T-helper 22 cell (primary cell): ENCODE results near the gene CHRNE.
A peak's percentile ranks its signal among the peaks of the same experiment; 100 is the strongest.
"Not testable (repeated sequence)": the region's sequence is repeated elsewhere in the genome, so short reads cannot be mapped to it uniquely, and the experiment has no call there.

Experiments used
- DNase-seq: peaks from one replicate; pipeline ENCODE4 v3.0.0-alpha.2; 2020; ENCODE audit warnings: low read depth

CHRNE gene

GRCh38 chr17:4887581-4887980 lies 15.3 kb downstream of the CHRNE start:
- no peak for DNase-seq

GRCh38 chr17:4886830-4887229 lies 16.1 kb downstream of the CHRNE start:
- no peak for DNase-seq

DNA sequence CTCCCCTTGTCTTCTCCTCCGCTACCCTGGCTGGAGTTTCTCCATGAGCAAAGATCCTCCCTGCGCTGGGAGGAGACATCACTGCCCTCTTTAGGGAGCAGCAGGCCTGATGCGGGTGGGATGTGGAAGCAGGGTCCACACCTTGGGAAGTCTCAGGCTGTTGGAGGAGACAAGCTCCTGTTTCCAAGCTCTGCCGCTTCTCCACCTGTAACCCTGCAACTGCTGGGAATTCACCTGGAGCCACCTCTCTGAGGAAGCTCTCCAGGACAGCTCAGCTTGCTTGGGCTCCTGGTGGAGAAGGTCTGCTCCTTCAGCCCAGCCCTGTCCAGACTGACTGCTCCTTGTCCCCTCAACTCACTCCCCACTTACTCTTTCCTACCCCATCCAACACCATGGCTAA lies 18.4 kb downstream of the CHRNE start:
- DNase-seq: no peak

- peak; percentile 17 for DNase-seq
Observed at GRCh38 chr17:4881761-4882555, 20.9 kb downstream of the CHRNE start.

DNA sequence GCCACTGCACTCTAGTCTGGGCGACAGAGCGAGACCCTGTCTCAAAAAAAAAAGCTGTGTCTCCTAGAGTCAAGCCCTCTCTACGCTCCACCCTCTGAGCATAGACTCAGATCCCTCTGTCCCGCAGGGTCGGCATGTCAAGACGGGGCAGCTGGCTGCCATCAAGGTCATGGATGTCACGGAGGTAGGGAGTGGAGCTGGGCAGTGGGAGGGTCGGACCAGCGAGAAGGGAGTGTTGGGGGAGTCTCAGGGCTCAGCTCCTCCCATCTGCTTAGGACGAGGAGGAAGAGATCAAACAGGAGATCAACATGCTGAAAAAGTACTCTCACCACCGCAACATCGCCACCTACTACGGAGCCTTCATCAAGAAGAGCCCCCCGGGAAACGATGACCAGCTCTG lies 22.0 kb downstream of the CHRNE start:
- DNase-seq: no peak

- no peak for DNase-seq
Observed at GRCh38 chr17:4879601-4880000, 23.3 kb downstream of the CHRNE start.

DNA sequence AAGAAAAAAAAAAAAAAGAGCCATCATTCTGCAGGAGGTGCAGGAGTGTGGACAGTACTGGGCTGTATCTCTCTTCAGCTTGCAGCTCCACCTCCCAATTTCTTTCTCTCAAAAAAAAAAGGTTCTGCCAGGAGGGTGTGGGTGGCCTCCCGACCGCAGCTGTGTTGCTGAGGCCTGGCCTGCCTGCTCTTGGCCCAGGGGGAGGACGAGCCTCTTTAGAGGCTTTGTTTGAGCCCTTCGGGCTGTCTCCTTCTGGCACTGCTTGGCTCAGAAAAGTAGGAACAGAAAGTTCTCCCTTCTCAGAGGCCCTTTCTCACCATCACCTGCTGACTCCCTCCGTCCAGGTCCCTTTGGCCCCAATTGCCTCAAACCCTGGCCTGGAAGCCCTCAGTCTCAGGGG lies 25.8 kb downstream of the CHRNE start:
- no peak for DNase-seq

GRCh38 chr17:4872786-4873185 lies 30.1 kb downstream of the CHRNE start:
- DNase-seq: no peak

GRCh38 chr17:4870855-4871254 lies 32.0 kb downstream of the CHRNE start:
- DNase-seq: no peak

- not testable (repeated sequence) for DNase-seq
Observed at GRCh38 chr17:4869058-4869998, 33.6 kb downstream of the CHRNE start.

GRCh38 chr17:4867535-4867934 lies 35.4 kb downstream of the CHRNE start:
- DNase-seq: not testable (repeated sequence)

DNA sequence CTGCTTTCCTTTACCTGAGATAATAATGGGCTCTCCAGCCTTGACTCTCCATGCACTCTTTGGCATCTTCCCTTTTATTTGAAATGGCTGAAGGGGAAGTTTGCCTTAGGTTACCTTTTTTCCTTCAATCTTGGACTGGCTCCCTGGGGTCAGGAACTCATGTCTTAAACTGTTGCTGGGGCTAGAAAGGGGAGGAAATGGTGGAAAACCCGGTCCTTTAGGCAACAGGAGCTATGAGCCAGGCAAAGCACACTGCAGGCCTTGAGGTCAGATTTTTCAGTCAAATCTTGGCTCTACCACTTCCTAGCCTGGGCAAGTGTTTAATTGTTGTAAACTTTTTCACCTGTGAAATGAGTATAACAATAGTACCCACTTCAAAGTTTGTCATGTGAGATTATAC lies 39.6 kb downstream of the CHRNE start:
- no peak for DNase-seq

DNA sequence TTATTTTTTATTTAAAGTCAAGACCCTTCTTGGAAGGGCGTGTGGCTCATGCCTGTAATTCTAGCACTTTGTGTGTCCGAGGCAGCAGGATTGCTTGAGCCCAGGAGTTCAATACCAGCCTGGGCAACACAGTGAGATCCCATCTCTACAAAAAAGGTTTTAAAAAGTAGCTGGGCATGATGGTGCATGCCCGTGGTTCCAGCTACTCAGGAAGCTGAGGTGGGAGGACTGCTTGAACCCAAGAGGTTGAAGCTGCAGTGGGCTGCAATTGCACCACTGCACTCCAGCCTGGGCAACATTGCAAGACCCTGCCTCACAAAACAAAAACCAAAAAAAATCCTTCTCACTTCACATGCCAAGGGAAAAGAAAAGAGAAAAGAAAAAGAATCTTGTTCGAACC lies 40.2 kb downstream of the CHRNE start:
- no peak for DNase-seq

DNA sequence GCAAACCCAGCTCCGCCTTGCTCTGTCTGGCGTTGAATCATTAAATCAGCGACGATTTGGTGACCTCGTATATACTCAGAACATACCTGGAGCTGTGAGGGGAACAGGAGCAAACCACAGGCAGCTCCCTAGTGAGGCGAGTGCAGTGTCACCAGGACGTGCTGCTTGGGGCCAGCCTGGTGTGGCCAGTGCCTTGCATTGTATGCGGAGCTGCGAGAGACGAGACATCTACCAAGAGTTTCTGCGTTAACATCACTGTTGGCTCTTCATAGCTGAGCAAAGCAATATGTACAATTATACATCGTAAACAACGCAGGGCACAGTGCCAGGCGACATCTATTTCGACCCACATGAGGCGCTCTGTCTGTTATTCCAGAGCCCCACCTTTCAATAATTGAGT lies 41.8 kb downstream of the CHRNE start:
- DNase-seq: no peak

- DNase-seq: no peak
Observed at GRCh38 chr17:4860651-4861050, 42.2 kb downstream of the CHRNE start.

DNA sequence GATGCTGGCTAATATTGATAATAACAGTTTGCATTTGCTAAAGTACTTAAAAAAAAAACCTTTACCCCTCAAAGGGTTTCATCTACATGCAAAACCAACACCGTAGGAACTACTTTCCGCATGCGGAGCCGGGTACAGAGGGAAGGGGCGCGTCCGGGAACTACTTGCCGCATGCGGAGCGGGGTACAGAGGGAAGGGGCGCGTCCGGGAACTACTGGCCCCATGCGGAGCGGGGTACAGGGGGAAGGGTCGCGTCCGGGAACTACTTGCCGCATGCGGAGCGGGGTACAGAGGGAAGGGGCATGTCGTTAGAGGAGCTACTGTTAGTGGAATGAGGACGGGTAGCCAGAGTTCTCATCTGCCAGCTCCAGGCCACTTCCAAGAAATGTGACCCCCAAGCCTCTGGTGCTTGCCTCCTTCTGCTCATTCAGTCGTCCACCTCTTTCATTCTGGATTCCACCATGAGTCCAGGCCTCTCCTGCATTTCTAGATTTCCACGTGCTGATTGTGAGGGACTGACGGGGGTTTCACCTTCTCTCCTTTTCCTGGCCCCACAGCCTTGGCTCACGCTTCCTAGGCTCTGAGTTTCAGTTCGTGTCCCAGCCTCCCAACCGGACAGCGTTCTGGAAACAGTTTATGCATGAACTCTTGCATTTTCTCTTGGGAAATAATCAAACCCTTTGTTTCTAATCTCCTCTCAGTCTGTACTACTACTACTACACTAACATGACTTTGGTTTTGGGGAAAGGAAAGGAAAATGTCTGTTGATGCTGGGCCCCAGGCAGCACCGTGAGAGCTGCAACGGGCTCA lies 42.9 kb downstream of the CHRNE start:
- DNase-seq: no peak

- no peak for DNase-seq
Observed at GRCh38 chr17:4858882-4859260, 44.0 kb downstream of the CHRNE start.

DNA sequence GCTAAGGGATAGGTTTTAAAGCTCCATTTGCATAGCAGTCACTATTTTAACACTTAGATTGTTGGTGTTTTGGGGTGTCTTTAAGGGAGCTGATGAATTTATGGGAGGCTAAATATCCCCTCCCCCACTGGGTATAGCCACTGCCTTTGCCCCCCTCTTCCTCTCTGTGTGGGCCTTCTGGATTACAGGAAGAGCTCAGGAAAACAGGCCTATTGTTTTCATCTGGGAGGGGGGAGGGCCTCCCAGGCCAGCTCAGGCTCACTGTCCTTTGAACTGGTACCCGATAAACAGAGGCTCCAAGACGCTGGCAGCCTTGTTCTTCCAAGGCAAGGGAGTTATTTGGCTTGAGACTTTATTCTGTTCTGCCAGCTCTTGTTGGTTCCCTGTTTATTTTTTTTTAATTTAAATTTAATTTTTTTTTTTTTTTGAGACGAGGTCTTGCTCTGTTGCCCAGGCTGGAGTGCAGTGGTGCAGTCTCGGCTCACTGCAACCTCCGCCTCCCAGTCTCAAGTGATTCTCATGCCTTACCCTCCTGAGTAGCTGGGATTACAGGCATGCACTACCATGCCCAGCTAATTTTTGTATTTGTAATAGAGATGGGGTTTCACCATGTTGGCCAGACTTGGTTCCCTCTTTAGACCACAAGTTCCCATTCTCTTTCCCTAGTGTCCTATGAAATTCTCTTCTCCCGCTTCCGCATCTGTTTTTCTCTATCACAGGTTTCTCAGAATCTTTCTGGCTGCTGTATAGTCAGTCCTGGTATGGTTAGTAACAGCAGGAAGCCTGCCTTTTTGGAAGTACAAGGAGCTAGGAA lies 44.6 kb downstream of the CHRNE start:
- DNase-seq: no peak

DNA sequence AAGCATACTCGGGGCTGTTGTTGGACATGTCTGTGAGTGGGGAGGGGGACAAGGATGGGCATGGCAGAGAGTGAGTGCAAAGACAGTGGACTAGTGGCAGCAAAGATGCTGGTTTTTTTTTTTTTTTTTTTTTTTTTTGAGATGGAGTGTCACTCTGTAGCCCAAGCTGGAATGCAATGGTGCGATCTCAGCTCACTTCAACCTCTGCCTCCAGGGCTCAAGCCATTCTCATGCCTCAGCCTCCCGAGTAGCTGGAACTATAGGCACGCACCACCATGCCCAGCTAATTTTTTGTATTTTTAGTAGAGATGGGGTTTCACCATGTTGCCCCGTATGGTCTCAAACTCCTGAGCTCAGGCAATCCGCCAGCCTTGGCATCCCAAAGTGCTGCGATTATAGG lies 45.6 kb downstream of the CHRNE start:
- not testable (repeated sequence) for DNase-seq

DNA sequence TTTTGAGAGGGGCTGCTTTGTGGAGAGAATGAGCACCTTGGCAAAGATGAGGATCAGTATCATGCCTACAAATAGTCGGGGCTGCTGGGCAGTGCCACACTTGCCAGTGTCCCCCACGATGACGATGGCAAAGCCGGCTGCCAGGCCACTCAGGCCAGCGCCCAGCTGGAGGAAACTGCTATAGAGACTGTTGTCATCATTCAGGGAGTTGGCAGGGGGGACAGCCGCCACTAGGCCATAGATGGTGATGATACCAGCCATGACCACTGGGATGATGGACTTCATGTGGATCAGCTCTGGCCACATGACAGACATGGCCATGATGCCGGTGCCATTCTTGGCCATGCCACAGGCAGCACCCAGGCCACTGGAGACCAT lies 46.0 kb downstream of the CHRNE start:
- DNase-seq: no peak

DNA sequence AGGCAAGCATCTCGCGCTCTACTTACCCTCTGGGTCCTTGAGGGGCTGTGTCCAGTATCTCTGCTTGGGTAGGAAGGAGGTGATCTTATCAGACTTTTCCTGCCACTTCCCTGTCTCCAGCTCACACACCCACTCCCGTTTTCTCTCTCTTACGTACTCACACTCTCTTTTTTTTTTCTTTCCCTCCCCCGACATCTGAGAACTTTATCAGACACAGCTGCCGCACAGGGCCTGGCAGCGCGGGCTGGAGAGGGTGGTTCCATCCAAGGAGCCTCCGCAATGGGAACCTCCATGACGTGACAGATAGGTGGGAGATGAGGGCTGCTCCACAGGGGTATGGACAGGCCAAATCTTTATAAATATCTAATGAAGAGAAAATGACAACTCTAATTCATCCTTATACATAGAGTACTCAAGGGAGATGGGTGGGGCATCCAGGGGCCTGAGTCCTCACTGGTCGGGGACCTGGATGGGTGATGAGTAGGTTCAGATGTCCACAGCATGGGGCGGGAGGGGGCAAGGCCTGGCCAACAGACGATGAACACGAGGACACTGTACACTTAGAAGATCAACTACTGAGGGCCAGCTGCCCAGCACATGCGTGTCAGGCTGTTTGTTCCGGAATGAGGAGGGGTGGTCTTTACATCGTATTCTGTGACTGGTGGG lies 46.5 kb downstream of the CHRNE start:
- DNase-seq: no peak
